K562 (cell line): Measurements from ENCODE around the gene KIF5C. TPM values are rescaled to one million over a fixed set of nuclear protein-coding genes. Genes with fewer than 3 reads are reported as not detected.

ENCODE experiments used
- ATAC-seq: fragments of 200-7000 bp; cut with Tn5 transposase; 3 replicates; pipeline ENCODE4 v1.9.1; 2020; ENCODE audit warnings: moderate library complexity
- BruUV-seq: library from RNA; stranded (reverse); fragments of 400-500 nt; replicated peaks from 2 replicates; lab custom pipeline; 2021; lab: Mats Ljungman, UMichigan
- CTCF ChIA-PET: fragments of 300-600 bp; formaldehyde crosslinking; extraction: SDS; loops from one replicate; lab custom pipeline; 2021; ENCODE audit warnings: low intra/inter-chr PET ratio; lab: Yijun Ruan, JAX
- POLR2A ChIA-PET: fragments of 300-600, 350-650 bp; sonication (Branson Sonifier 250); formaldehyde crosslinking; extraction: SDS; loops from one replicate; lab custom pipeline; 2021; ENCODE audit warnings: antibody characterized with exemption, inconsistent platforms; lab: Yijun Ruan, JAX
- DNase-seq, 4 experiments: peaks; one replicate each; pipeline versions ENCODE4 v3.0.0 to v3.0.0-alpha.2; 2011 to 2018; ENCODE audit warnings: low spot score in 3 of 4, mixed read lengths in 3 of 4; ENCODE audit errors: extremely low read depth in 1 of 4
- FAIRE-seq: peaks from 2 replicates; lab custom pipeline; 2011; peaks lifted over from hg19 to GRCh38; lab: Jason Lieb, UNC
- H2AFZ ChIP-seq: 2 replicates; pipeline ENCODE4 v1.6.0; 2011; ENCODE audit warnings: low read depth, low read length, control low read depth, inconsistent platforms
- H3K27ac ChIP-seq: fragments of 200-600 bp; 3 replicates; pipeline ENCODE4 v1.8.0; 2011; ENCODE audit warnings: low read depth, mild to moderate bottlenecking, control low read depth, inconsistent platforms, low read length, moderate library complexity, mixed read lengths; ENCODE audit errors: extremely low read depth
- H3K27me3 ChIP-seq, 2 experiments: fragments of 300-600 bp in 1 of 2; 2 replicates in 1 of 2; 3 replicates in 1 of 2; pipeline versions ENCODE4 v1.6.0 to v1.8.0; 2011; ENCODE audit warnings: inconsistent platforms in 2 of 2, low read length in 2 of 2, mild to moderate bottlenecking in 1 of 2, mixed read lengths in 1 of 2, moderate library complexity in 1 of 2; ENCODE audit not compliant: control insufficient read depth in 2 of 2, insufficient read depth in 2 of 2
- H3K36me3 ChIP-seq: fragments of 300-600 bp; 3 replicates; pipeline ENCODE4 v1.8.0; 2011; ENCODE audit warnings: mild to moderate bottlenecking, low read length, inconsistent platforms; ENCODE audit not compliant: control insufficient read depth, insufficient read depth
- H3K4me1 ChIP-seq, 2 experiments: fragments of 200-600 bp in 1 of 2; replicated peaks in 1 of 2; 2 replicates in 1 of 2; 3 replicates in 1 of 2; pipeline versions ENCODE4 v1.5.1 to v1.8.0; 2011; ENCODE audit warnings: inconsistent platforms in 2 of 2, low read length in 2 of 2, mild to moderate bottlenecking in 1 of 2, mixed read lengths in 1 of 2, moderate library complexity in 1 of 2; ENCODE audit not compliant: control insufficient read depth in 2 of 2, insufficient read depth in 2 of 2
- H3K4me2 ChIP-seq: 2 replicates; pipeline ENCODE4 v1.6.1; 2011; ENCODE audit warnings: low read length, control low read depth, inconsistent platforms, mixed read lengths; ENCODE audit not compliant: insufficient read depth
- H3K4me3 ChIP-seq: fragments of 200-600 bp; sonication (generic), shearing (Covaris generic); 2 replicates; pipeline ENCODE4 v1.5.1; 2016; ENCODE audit warnings: control low read depth, inconsistent platforms
- H3K79me2 ChIP-seq: fragments of 200-600 bp; 3 replicates; pipeline ENCODE4 v1.8.0; 2011; ENCODE audit warnings: low read length, inconsistent platforms; ENCODE audit not compliant: control insufficient read depth, insufficient read depth
- H3K9ac ChIP-seq, 2 experiments: 2 replicates each; pipeline versions ENCODE4 v1.6.0 to v1.6.1; 2011; ENCODE audit warnings: low read depth in 2 of 2, low read length in 2 of 2, control low read depth in 1 of 2, inconsistent platforms in 1 of 2, mild to moderate bottlenecking in 1 of 2, mixed read lengths in 1 of 2; ENCODE audit not compliant: insufficient read depth in 1 of 2
- H3K9me1 ChIP-seq: one replicate; pipeline ENCODE4 v1.6.0; 2011; ENCODE audit warnings: inconsistent platforms, mild to moderate bottlenecking, low read length, moderate library complexity; ENCODE audit not compliant: control insufficient read depth, insufficient read depth
- H3K9me3 ChIP-seq: replicated peaks from 2 replicates; pipeline ENCODE4 v1.5.1; 2011; ENCODE audit warnings: low read depth, low read length, inconsistent platforms; ENCODE audit not compliant: control insufficient read depth, insufficient read depth
- H4K20me1 ChIP-seq: replicated peaks from 2 replicates; pipeline ENCODE4 v1.6.1; 2011; ENCODE audit warnings: low read length, inconsistent platforms, mixed read lengths; ENCODE audit not compliant: control insufficient read depth, insufficient read depth
- CEBPG ChIP-seq, 3 experiments: fragments of 200-800 bp in 1 of 3; sonication (Bioruptor generic) in 1 of 3; sonication (generic) in 1 of 3; formaldehyde crosslinking in 1 of 3; IDR thresholded peaks in 2 of 3; conservative IDR thresholded peaks in 1 of 3; 2 replicates each; pipeline versions ENCODE4 v1.6.1 to v1.8.0; 2016 to 2022; ENCODE audit warnings: missing compliant biosample characterization in 2 of 3, missing genetic modification characterization in 2 of 3, mild to moderate bottlenecking in 1 of 3, missing genetic modification reagents in 1 of 3
- CXXC5 ChIP-seq: fragments of 250-450 bp; sonication (Bioruptor Pico); IDR thresholded peaks from 2 replicates; pipeline ENCODE4 v1.8.0; 2022; ENCODE audit warnings: inconsistent platforms, mild to moderate bottlenecking, moderate library complexity
- HES1 ChIP-seq: fragments of 450-650 bp; IDR thresholded peaks from 2 replicates; pipeline ENCODE4 v1.6.1; 2016; ENCODE audit warnings: low read depth, mild to moderate bottlenecking, moderate library complexity
- ID3 ChIP-seq, 2 experiments: fragments of 250-450 bp in 1 of 2; fragments of 450-650 bp in 1 of 2; sonication (Bioruptor Pico) in 1 of 2; IDR thresholded peaks; 2 replicates each; pipeline versions ENCODE4 v1.6.1 to v1.8.0; 2016 to 2021; ENCODE audit warnings: mild to moderate bottlenecking in 2 of 2, moderate library complexity in 2 of 2, missing compliant biosample characterization in 1 of 2, missing genetic modification characterization in 1 of 2
- XRCC4 ChIP-seq: IDR thresholded peaks from one replicate; pipeline ENCODE4 v1.6.1; 2011; ENCODE audit not compliant: insufficient read depth, insufficient read length; ENCODE audit errors: extremely low read depth
- ZBTB12 ChIP-seq: fragments of 250-450 bp; sonication (Bioruptor Pico); IDR thresholded peaks from 2 replicates; pipeline ENCODE4 v1.4.0; 2020
- ZNF436 ChIP-seq: fragments of 250-450, 450-650 bp; sonication (Bioruptor Pico); formaldehyde crosslinking; IDR thresholded peaks from 2 replicates; pipeline ENCODE4 v1.7.0; 2020; ENCODE audit warnings: mild to moderate bottlenecking
- ZNF695 ChIP-seq: fragments of 450-650 bp; formaldehyde crosslinking; IDR thresholded peaks from 2 replicates; pipeline ENCODE4 v1.4.0; 2020; ENCODE audit warnings: mild to moderate bottlenecking, moderate library complexity
- WGBS: fragments of 100-300 bp; shearing (Covaris generic); methylation state at CpG from one replicate; pipeline ENCODE4 v1.1.6; 2016; ENCODE audit warnings: low coverage, mixed read lengths; ENCODE audit not compliant: insufficient coverage; ENCODE audit errors: missing lambda C conversion rate; 5-methylcytosine and 5-hydroxymethylcytosine counted together
- in situ Hi-C: fragments of 300-500 bp; cut with MboI; formaldehyde crosslinking; loops from 4 replicates; pipeline ENCODE4 v1.15.0; 2018; ENCODE audit warnings: inconsistent platforms, mixed read lengths
- intact Hi-C: fragments of 100-400 bp; cut with micrococcal nuclease; formaldehyde crosslinking; loops from 2 replicates; pipeline ENCODE4 v1.14.2; 2022
- polyA plus RNA-seq, 8 experiments: library from polyadenylated mRNA; depleted of rRNA in 4 of 8; stranded (reverse) in 5 of 8; unstranded in 3 of 8; fragments of >200 nt; fragmentation: Nextera tagmentation in 2 of 8; fragmentation: Illumina TruSeq in 1 of 8; extraction: Ambion mirVana in 2 of 8; extraction: Trizol in 1 of 8; gene quantifications; 2 replicates each; pipeline versions ENCODE4 v1.2.1 to v1.2.3, GENCODE V29; 2011 to 2014; ENCODE audit warnings: inconsistent platforms in 1 of 8, missing spikeins in 1 of 8
- total RNA-seq, 7 experiments: library from RNA; depleted of rRNA in 6 of 7; stranded (reverse); fragments of >200 nt in 6 of 7; fragmentation: Illumina TruSeq in 2 of 7; extraction: Trizol in 2 of 7; gene quantifications; 2 replicates each; pipeline versions ENCODE4 v1.2.1 to v1.2.3, GENCODE V29; 2011 to 2021; ENCODE audit warnings: low replicate concordance in 1 of 7

The KIF5C gene
- total and polyA plus RNA-seq, 9 of the 15 experiments (the other 6 are each of a cell fraction or from before 2014, with no cell fraction given) = 0.01 to 0.09 (median 0.01) TPM; not detected in 6

GRCh38 chr2:148848146-148848545 is 26.9 kb upstream of the KIF5C start:
- Histone ChIP-seq H2AFZ (no peak overlapping the region), H3K4me2 (no peak overlapping the region), H3K27ac (no peak overlapping the region), H3K9ac (no peak overlapping the region), H3K27me3 (no peaks in the 10 kb centered on the region), H3K36me3 (no peaks in the 10 kb centered on the region), H4K20me1 (no peaks in the 10 kb centered on the region), H3K4me1 (no peaks in the 10 kb centered on the region), H3K9me1 (no peaks in the 10 kb centered on the region), H3K9me3 (0 out of 2 replicates have a peak, but pooled peaks cover 2% of the 10 kb centered on the region), H3K4me3 (no peak overlapping the region), H3K79me2 (no peaks in the 10 kb centered on the region)
- in situ Hi-C loops (no loop called here), intact Hi-C loops (no loop called here)
- ChIA-PET POLR2A (no interaction called here), CTCF (no interaction called here)
- FAIRE-seq = no peak
- no TSS peak for BruUV-seq
- whole genome bisulfite sequencing = 0% methylated on average over 1 of the region's 1 CpG
- TF ChIP-seq ZNF695 (CRISPR knock-in tag) = no peak
- no peak for TF ChIP-seq HES1
- TF ChIP-seq XRCC4 = no peak
- TF ChIP-seq ZNF436 (CRISPR knock-in tag) = no peak
- no peak for TF ChIP-seq ZBTB12 (CRISPR knock-in tag)
- TF ChIP-seq CEBPG (CRISPR knock-in tag; IDR thresholded peaks at IDR 0.05) = no peak
- TF ChIP-seq CEBPG (tag; conservative IDR thresholded peaks at IDR 0.05 in 1 of 2, IDR thresholded peaks at IDR 0.05 in 1 of 2) = no peak
- TF ChIP-seq ID3 (CRISPR knock-in tag; IDR thresholded peaks at IDR 0.05) = no peak
- no peak for TF ChIP-seq ID3 (tag; IDR thresholded peaks at IDR 0.05)
- no peak for TF ChIP-seq CXXC5
- no peak for ATAC-seq
- no peak for DNase-seq
